SJSA1 (cell line): ENCODE results near the gene RASA3. TPM values are rescaled to one million over a fixed set of nuclear protein-coding genes. Genes with fewer than 3 reads are reported as not detected.
"Not testable (repeated sequence)": the region's sequence is repeated elsewhere in the genome, so short reads cannot be mapped to it uniquely, and the experiment has no call there.

Experiments
- DNase-seq, 2 experiments: peaks; one replicate each; pipeline ENCODE4 v3.0.0-alpha.2; 2015 to 2020; ENCODE audit warnings: low spot score in 2 of 2, low read depth in 1 of 2
- H3K27ac ChIP-seq: fragments of 250-450 bp; sonication (Bioruptor Pico); 2 replicates; pipeline ENCODE4 v1.5.1; 2020; ENCODE audit warnings: mild to moderate bottlenecking, moderate library complexity
- H3K27me3 ChIP-seq: fragments of 250-450 bp; sonication (Bioruptor Pico); replicated peaks from 2 replicates; pipeline ENCODE4 v1.5.1; 2020; ENCODE audit warnings: mild to moderate bottlenecking, moderate library complexity
- H3K36me3 ChIP-seq: fragments of 250-450 bp; sonication (Bioruptor Pico); 2 replicates; pipeline ENCODE4 v1.5.1; 2020; ENCODE audit warnings: mild to moderate bottlenecking
- H3K4me1 ChIP-seq: fragments of 250-450 bp; sonication (Bioruptor Pico); replicated peaks from 2 replicates; pipeline ENCODE4 v1.6.1; 2021; ENCODE audit warnings: mild to moderate bottlenecking
- H3K4me3 ChIP-seq: fragments of 250-450 bp; sonication (Bioruptor Pico); 2 replicates; pipeline ENCODE4 v1.5.1; 2020; ENCODE audit warnings: mild to moderate bottlenecking
- H3K9me3 ChIP-seq: fragments of 250-450 bp; sonication (Bioruptor Pico); replicated peaks from 2 replicates; pipeline ENCODE4 v1.5.1; 2020; ENCODE audit warnings: mild to moderate bottlenecking
- total RNA-seq: library from RNA; depleted of rRNA; stranded (reverse); fragments of >200 nt; shearing (Covaris generic); gene quantifications from 2 replicates; pipeline ENCODE4 v1.2.3, GENCODE V29; 2014

The RASA3 gene
- total RNA-seq, 1 experiment from 2014 or later: 19.8 TPM

DNA sequence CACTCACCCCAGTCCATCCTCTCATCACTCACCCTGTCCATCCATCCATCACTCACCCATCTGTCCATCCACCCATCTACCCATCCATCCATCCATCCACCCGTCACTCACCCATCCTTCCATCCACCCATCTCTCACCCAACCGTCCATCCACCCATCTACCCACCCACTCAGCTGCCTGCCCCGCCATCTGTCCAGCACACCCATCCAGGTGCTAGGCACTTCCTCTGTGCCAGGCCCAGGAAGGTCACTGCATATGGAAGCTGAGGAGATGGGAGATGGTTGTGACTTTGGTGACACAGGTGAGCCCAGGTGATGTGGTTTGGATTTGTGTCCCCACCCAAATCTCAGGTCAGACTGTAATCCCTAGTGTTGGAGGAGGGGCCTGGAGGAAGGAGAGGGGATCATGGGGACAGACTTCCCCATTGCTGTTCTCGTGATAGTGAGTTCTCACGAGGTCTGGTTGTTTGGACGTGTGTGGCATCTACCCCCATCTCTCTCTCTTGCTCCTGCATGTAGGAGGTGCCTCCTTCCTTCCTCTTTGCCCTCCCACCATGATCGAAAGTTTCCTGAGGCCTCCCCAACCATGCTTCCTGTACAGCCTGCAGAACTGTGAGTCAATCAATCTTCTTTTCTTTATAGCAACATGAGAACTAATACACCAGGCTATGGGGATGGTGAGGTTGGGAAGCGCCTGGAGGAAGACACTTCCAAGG is 142.7 kb downstream of the RASA3 start:
- DNase-seq: no peak

DNA sequence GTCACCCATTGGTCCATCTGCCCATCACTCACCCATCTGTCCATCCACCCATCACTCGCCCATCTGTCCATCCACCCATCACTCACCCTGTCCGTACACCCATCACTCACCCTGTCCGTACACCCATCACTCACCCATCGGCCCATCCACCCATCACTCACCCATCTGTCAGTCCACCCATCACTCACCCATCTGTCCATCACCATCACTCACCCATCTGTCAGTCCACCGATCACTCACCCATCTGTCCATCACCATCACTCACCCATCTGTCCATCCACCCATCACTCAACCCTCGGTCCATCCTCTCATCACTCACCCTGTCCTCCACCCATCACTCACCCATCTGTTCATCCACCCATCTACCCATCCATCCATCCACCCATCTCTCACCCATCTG is 143.6 kb downstream of the RASA3 start:
- DNase-seq: not testable (repeated sequence)

More for the DNA sequence above, 142.7 kb downstream of the RASA3 start:
- peaks cover 29% of the 10 kb centered on the region for H3K36me3 ChIP-seq
- H3K9me3 ChIP-seq: no peaks in the 10 kb centered on the region
- H3K4me3 ChIP-seq: no peak overlapping the region
- no peaks in the 10 kb centered on the region for H3K27me3 ChIP-seq
- no peaks in the 10 kb centered on the region for H3K4me1 ChIP-seq
- no peak overlapping the region for H3K27ac ChIP-seq

DNA sequence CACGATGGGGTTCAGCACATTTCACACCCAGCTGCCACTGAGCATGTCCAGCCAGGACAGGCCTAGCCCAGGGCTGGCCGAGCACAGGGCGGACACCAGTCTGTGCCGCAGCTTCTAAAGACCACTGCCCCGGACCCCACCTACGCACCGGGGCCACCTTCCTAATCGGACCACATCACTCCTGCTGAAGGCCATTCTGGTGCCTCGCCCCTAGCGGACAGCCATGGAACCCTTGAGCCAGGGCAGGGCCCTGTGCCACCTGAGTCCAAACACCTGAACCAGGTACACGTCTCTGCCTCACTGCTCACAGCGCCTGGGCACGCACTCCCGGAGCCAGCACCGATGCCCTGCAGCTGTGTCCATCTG is 150.1 kb downstream of the RASA3 start:
- Histone ChIP-seq H3K4me3 (no peak overlapping the region), H3K9me3 (no peaks in the 10 kb centered on the region), H3K4me1 (peaks cover 18% of the 10 kb centered on the region), H3K27me3 (no peaks in the 10 kb centered on the region), H3K36me3 (peaks cover 33% of the 10 kb centered on the region), H3K27ac (no peak overlapping the region)
- DNase-seq: no peak

More for the DNA sequence above, 143.6 kb downstream of the RASA3 start:
- not testable (repeated sequence) for H3K27me3 ChIP-seq, H3K4me1 ChIP-seq, H3K4me3 ChIP-seq, H3K27ac ChIP-seq, H3K9me3 ChIP-seq
- H3K36me3 ChIP-seq: peaks cover 29% of the 10 kb centered on the region

DNA sequence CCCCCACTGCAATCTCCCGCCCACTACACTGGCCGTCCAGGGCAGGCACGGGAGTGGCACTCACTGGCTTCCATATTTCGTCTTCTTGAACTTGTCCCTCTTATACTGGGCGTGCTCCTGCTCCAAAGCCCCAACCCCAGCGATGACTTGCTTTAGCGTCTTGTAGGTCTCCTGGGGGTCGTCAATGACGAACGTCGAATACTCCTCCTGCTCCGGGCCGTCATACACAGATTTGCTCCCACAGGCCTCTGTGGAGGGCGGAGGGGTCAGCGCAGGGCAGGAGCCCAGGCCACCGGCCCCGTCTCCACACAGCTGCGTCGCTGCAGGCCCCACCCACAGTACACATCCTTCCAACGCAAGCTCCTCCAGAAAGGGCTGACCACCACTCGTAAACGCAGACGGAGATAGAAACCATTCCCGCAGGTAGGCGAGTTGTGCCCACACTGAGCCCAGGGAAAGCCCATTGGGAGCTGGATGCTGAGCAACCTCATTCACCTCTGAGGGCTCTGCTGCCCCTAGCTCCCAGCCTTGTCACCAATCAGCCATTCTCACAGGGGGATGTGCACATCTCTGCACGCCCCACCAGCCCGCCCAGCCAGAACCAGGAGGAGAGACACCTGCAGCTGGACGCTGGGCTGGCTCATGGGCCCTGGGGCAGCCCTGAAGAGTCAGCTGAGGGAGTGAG is 150.7 kb downstream of the RASA3 start:
- Histone ChIP-seq H3K27ac (no peak overlapping the region), H3K9me3 (no peaks in the 10 kb centered on the region), H3K36me3 (peaks cover 35% of the 10 kb centered on the region), H3K4me1 (peaks cover 23% of the 10 kb centered on the region), H3K27me3 (no peaks in the 10 kb centered on the region), H3K4me3 (no peak overlapping the region)
- no peak for DNase-seq

DNA sequence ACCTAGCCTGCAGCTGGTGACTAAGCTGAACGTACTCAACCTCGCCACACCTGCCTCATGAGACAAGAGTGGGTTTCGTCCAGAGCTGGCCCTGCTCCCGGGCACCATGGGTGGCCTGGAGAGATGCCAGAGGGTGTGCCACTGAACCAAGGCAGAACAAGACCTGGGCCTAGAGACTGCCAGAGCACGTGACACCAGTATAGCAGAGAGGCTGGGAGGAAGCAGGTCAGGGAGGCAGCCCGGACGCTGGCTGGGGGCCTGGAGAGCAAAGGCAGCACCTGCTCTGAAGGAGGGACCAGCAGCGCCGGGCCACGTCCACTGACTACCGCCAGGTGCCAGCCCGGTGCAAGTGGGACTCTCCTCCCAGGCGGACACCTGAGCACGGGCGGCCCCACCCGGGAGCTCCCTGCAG is 151.2 kb downstream of the RASA3 start:
- Histone ChIP-seq H3K4me1 (peaks cover 28% of the 10 kb centered on the region), H3K36me3 (peaks cover 35% of the 10 kb centered on the region), H3K27ac (no peak overlapping the region), H3K27me3 (no peaks in the 10 kb centered on the region), H3K9me3 (no peaks in the 10 kb centered on the region), H3K4me3 (no peak overlapping the region)
- peak; percentile 50 to 74 for DNase-seq

DNA sequence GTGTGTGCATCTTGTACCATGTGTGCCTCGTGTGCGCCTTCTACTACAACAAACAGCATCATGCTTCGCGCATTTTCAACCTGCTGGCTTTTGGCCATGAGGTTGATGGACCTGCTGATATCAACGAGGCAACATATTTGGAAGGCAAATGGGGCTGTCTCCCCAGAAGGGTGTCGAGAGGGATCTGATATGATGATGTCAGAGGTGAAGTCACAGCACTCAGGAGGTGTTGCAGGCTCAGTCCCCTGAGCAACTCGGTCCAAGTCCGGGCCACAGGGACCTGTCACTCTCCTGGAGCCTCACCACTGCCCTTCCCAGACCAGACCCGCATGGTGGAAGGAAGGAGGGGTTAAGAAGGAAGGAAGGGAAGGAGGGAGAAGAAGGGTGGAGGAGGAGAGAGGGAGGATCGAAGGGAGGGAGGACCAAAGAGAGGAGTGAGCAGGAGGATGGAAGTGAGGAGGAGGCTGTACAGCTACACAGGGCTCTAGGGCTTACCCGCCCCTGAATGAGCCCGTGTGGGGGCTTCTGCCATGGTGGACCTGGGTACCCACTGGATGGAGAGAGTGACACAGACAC is 151.8 kb downstream of the RASA3 start:
- no peaks in the 10 kb centered on the region for H3K27me3 ChIP-seq
- H3K4me1 ChIP-seq: peaks cover 28% of the 10 kb centered on the region
- no peak for DNase-seq
- H3K27ac ChIP-seq: no peak overlapping the region
- peaks cover 38% of the 10 kb centered on the region for H3K36me3 ChIP-seq
- H3K4me3 ChIP-seq: no peak overlapping the region
- H3K9me3 ChIP-seq: no peaks in the 10 kb centered on the region

DNA sequence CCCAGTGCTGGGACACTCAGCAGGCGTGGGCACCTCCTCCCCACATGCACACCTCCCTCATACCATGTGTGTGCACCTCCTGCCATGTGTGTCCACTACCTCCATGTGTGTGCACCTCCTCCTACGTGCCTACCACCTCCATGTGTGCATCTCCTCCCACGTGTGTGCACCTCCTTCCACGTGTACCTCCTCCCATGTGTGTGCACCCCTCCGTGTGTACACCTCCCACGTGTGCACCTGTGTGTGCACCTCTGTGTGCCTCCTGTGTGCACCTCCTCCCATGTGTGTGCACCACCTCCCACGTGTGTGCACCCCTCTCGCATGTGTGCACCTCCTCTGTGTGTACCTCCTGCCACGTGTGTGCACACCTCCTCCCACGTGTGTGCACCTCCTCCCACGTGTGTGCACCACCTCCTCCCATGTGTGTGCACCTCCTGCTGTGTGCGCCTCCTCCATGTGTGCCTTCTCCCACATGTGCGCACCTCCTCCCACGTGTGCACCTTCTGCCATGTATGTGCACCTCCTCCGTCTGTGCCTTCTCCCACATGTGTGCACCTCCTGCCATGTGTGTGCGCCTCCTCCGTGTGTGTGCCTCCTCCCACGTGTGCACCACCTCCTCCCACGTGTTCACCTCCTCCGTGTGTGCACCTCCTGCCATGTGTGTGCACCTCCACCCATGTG is 152.5 kb downstream of the RASA3 start:
- H3K4me1 ChIP-seq: peaks cover 28% of the 10 kb centered on the region
- no peaks in the 10 kb centered on the region for H3K9me3 ChIP-seq
- no peaks in the 10 kb centered on the region for H3K27me3 ChIP-seq
- H3K27ac ChIP-seq: no peak overlapping the region
- peaks cover 44% of the 10 kb centered on the region for H3K36me3 ChIP-seq
- no peak for DNase-seq
- H3K4me3 ChIP-seq: no peak overlapping the region

DNA sequence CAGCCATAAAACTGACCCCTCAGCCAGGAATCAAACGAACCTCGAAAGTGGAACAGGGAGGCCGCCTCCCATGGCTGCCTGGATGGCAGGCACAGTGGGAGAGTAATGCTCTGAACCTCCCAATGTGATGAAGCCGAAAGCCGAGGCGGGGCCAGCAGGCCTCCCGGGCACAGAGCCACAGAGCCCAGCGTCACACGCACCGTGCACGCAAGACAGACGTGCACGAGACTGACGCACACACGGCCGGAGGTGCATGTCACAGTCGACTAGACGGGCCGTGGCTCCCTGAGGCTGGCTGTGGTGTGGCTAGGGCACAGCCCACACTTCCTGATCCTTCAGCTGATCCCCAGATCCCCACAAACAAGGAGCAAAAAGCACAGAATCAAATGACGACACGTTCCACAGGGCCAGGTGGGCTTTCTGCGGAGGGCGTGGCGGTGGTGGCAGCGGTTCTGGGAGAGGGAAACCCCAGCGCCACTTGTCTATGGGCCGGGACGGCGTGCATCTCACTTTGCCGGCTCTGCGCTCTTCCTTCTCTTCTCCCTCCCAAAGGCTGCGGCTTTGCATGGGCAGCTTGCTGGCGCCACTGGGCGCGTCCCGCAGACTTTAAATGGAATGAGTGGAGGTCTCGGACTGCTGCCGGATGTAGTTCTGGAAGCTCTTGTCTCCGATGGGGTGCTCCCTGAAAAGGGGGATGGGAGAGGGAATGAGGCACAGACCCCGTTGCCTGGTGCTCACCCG is 153.5 kb downstream of the RASA3 start:
- Histone ChIP-seq H3K4me1 (peaks cover 28% of the 10 kb centered on the region), H3K9me3 (no peaks in the 10 kb centered on the region), H3K27me3 (no peaks in the 10 kb centered on the region), H3K27ac (no peak overlapping the region), H3K36me3 (peaks cover 47% of the 10 kb centered on the region), H3K4me3 (no peak overlapping the region)
- DNase-seq: no peak

DNA sequence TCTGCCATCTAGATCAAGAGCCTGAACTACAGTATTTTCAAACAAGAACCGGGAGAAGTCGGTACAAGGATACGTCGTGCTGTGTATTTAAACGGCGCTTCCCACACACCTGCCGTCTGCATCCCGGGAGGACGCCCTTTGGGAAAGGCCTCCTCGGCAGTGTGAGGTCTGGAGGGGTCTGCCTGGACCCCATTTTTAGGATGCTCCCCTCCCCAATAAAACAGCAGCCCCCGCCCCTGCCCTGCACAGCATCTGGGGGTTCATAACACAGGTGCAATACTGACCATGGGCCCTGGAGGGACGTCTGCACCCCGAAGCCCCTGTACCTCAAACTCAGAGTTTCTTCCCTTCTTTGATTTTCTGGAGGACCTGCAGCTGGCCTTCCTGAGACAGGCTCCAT is 154.4 kb downstream of the RASA3 start:
- DNase-seq: no peak
- Histone ChIP-seq H3K27me3 (no peaks in the 10 kb centered on the region), H3K4me1 (peaks cover 28% of the 10 kb centered on the region)

DNA sequence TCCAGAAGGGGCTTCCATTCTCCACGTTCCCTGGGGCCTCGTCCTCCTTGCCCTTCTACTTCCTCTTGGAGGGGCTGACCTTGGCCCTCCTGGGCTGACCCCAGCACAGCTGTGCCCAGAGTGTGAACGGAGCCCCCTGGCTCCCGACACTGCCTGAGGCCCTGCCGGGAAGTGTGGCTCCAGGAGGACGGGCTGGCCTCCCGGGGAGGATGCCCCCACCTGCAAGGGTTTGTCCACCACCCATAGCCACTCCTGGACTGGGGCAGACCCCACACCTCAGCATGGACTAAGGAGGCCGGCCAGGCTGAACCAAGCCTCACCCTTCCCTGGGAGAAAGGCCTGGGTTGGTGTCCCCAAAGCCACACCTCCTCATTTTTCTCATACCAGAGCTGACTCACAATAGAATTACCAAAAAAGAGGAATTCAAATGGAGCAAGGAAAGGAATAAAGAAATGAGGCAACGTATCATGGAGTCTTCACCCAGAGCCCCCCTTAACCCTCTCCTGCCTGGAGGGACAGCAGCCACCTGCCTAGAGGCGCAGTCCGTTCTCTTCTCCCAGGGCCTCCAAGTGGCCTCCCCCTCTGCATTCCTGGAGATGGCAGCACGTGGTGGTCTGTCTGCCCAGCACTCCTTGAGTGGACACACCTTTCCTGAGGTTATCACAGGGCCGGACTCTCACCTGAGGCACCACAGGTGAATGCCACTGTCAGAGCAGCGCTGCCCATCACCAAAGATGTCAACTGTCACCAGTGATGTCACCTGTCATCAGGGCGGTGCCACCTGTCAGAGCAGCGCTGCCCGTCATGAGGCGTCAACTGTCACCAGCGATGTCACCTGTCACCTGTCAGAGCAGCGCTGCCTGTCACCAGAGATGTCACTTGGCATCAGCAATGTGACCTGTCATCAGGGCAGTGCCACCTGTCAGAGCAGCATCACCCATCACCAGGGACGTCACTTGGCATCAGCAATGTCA is 155.4 kb downstream of the RASA3 start:
- H3K9me3 ChIP-seq: no peaks in the 10 kb centered on the region
- H3K27ac ChIP-seq: peak overlapping the region; percentile 81
- H3K36me3 ChIP-seq: peaks cover 54% of the 10 kb centered on the region
- H3K4me3 ChIP-seq: no peak overlapping the region
- DNase-seq: peak; percentile 78 to 85
- peaks cover 25% of the 10 kb centered on the region for H3K4me1 ChIP-seq
- no peaks in the 10 kb centered on the region for H3K27me3 ChIP-seq

More for the DNA sequence above, 154.4 kb downstream of the RASA3 start:
- peaks cover 56% of the 10 kb centered on the region for H3K36me3 ChIP-seq
- H3K4me3 ChIP-seq: no peak overlapping the region
- no peak overlapping the region for H3K27ac ChIP-seq
- no peaks in the 10 kb centered on the region for H3K9me3 ChIP-seq

DNA sequence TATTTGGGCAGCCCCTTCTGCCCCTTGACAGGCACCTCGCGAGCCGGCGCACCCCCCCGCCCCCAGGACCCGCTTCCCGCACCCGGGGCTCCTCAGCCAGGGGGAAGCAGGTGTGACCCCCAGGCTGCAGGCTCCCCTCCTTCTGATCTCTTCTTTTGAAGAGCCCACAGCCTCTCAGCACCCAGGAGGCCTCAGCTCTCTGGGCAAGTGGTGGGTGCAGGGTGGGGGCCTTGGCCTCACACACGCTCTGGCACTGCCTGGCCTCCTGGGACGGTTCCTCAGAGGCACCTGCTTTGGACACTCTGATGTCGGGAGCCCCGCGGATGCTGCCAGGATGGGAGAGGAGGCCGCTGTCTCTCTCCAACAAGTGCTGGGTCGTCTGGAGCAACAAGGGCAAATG is 157.0 kb downstream of the RASA3 start:
- Histone ChIP-seq H3K4me3 (no peak overlapping the region), H3K9me3 (no peaks in the 10 kb centered on the region), H3K36me3 (peaks cover 48% of the 10 kb centered on the region), H3K4me1 (peaks cover 12% of the 10 kb centered on the region), H3K27me3 (no peaks in the 10 kb centered on the region), H3K27ac (no peak overlapping the region)
- DNase-seq: no peak

DNA sequence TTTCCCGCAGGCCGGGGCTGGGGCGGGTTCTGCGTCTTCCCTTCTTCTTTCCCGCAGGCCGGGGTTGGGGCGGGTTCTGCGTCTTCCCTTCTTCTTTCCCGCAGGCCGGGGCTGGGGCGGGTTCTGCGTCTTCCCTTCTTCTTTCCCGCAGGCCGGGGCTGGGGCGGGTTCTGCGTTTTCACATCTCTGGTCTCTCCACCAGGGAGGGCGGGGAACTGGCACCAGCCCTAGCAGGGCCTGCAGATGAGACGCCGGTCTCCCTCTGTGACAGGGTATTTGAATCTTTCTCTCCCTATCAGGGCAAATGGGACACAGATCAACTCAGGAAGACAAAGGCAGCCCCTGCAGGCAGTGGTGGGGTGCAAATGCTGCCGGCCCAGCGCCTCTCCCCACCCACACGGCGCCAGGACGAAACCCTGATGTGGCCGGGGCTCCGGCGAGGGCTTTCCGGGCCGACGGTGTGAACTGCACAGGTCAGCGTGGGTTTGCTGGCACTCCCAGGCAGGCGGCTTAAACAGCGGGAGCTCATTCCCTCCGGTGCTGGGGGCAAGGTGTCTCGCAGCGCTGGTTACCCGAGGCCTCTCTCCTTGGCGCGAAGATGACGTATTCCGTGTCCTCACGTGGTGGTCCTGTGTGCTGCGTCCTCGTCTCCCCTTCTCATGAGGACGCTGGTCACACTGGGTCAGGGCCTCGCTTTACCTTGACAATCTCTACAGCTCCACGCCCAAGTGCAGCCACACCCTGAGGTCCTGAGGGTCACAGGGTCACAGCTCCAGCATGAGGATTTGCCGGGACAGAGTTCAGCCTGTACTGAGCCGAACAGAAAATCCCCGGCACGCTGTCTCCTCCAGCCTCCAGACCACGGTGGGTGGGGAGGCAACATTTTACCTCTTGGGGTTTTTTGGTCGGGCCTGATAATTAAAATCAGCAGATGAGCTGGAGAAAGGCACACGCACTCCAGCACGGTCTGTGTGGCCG is 157.8 kb downstream of the RASA3 start:
- H3K9me3 ChIP-seq: no peaks in the 10 kb centered on the region
- H3K27ac ChIP-seq: no peak overlapping the region
- peaks cover 40% of the 10 kb centered on the region for H3K36me3 ChIP-seq
- no peak overlapping the region for H3K4me3 ChIP-seq
- DNase-seq: no peak
- peaks cover 12% of the 10 kb centered on the region for H3K4me1 ChIP-seq
- no peaks in the 10 kb centered on the region for H3K27me3 ChIP-seq
